ENCODE data around the gene TCP10L.
"Not testable (repeated sequence)": the region's sequence is repeated elsewhere in the genome, so short reads cannot be mapped to it uniquely, and the experiment has no call there.

Gene TCP10L

GRCh38 chr21:32587120-32587519 lies 1.8 kb upstream of the TCP10L start:
- no peak overlapping the region for H3K4me3 ChIP-seq (ENCODE audit: low read depth, low read length)

GRCh38 chr21:32585970-32586369 lies 647 bp upstream of the TCP10L start:
- no peak overlapping the region for H3K4me3 ChIP-seq (ENCODE audit: low read depth, low read length)

- H3K4me3 ChIP-seq (ENCODE audit: low read depth, low read length) = no peak overlapping the region
Measured at GRCh38 chr21:32584472-32584871, 851 bp downstream of the TCP10L start.

GRCh38 chr21:32581732-32582131 lies 3.6 kb downstream of the TCP10L start:
- H3K4me3 ChIP-seq (ENCODE audit: low read depth, low read length) = no peak overlapping the region

- H3K4me3 ChIP-seq (ENCODE audit: low read depth, low read length) = no peak overlapping the region
Measured at GRCh38 chr21:32580949-32581348, 4.4 kb downstream of the TCP10L start.

GRCh38 chr21:32578107-32578691 lies 7.1 kb downstream of the TCP10L start:
- no peak overlapping the region for H3K4me3 ChIP-seq (ENCODE audit: low read depth, low read length)

GRCh38 chr21:32576011-32576410 lies 9.3 kb downstream of the TCP10L start:
- no peak overlapping the region for H3K4me3 ChIP-seq (ENCODE audit: low read depth, low read length)

- H3K4me3 ChIP-seq (ENCODE audit: low read depth, low read length) = no peak overlapping the region
Measured at GRCh38 chr21:32574946-32575925, 10.1 kb downstream of the TCP10L start.

- H3K4me3 ChIP-seq (ENCODE audit: low read depth, low read length) = no peak overlapping the region
Measured at GRCh38 chr21:32572574-32573420, 12.5 kb downstream of the TCP10L start.

- H3K4me3 ChIP-seq (ENCODE audit: low read depth, low read length) = no peak overlapping the region
Measured at GRCh38 chr21:32570456-32570855, 14.9 kb downstream of the TCP10L start.

- H3K4me3 ChIP-seq (ENCODE audit: low read depth, low read length) = peak overlapping the region; percentile 58
Measured at GRCh38 chr21:32569261-32570230, 15.8 kb downstream of the TCP10L start.

- H3K4me3 ChIP-seq (ENCODE audit: low read depth, low read length) = no peak overlapping the region
Measured at GRCh38 chr21:32567626-32568025, 17.7 kb downstream of the TCP10L start.

- no peak overlapping the region for H3K4me3 ChIP-seq (ENCODE audit: low read depth, low read length)
Measured at GRCh38 chr21:32566741-32567389, 18.5 kb downstream of the TCP10L start.

- no peak overlapping the region for H3K4me3 ChIP-seq (ENCODE audit: low read depth, low read length)
Measured at GRCh38 chr21:32565856-32566465, 19.4 kb downstream of the TCP10L start.

- H3K4me3 ChIP-seq (ENCODE audit: low read depth, low read length) = no peak overlapping the region
Measured at GRCh38 chr21:32562915-32563314, 22.4 kb downstream of the TCP10L start.

GRCh38 chr21:32562426-32562825 lies 22.9 kb downstream of the TCP10L start:
- H3K4me3 ChIP-seq (ENCODE audit: low read depth, low read length) = no peak overlapping the region

- not testable (repeated sequence) for H3K4me3 ChIP-seq (ENCODE audit: low read depth, low read length)
Measured at GRCh38 chr21:32561476-32561875, 23.8 kb downstream of the TCP10L start.

GRCh38 chr21:32560896-32561295 lies 24.4 kb downstream of the TCP10L start:
- H3K4me3 ChIP-seq (ENCODE audit: low read depth, low read length) = no peak overlapping the region

- no peak overlapping the region for H3K4me3 ChIP-seq (ENCODE audit: low read depth, low read length)
Measured at GRCh38 chr21:32559006-32559610, 26.2 kb downstream of the TCP10L start.
